ENCODE results near the gene PLXNA4. TPM values are rescaled to one million over a fixed set of nuclear protein-coding genes. Genes with fewer than 3 reads are reported as not detected.

The PLXNA4 gene
- polyA plus RNA-seq, 1 experiment = 0.22 TPM

DNA sequence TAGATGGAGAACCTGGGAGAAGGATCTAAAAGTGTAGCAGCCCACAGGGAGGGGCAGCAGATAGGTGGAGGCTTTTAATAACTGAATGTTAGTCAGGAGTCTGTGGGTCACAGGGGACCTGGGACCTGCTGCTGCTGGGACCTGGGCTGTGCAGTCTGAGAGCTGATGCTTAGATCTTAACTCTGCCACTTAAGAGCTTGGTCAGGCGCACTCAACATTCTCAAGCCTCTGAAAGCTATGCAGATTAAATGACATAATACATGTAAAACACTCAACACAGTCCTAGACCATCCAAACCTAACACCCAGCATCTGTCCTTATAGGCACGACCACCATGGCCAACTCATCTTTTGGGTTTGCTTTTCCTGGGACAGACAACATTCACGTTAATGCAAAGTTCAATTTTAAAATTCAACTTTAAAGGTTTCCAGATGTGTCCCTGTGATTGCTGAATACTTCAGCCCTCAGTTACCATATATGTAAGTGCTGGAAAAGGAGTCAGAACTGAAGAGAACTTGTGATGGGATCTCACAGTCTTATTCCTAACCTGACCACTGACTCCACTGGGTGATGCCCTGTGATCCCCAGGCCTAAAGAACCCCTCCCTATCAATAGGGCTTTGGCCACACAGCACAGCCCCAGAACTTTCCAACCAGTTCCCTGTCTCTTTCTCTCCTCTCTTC is 321.0 kb downstream of the PLXNA4 start:
- POLR2A ChIA-PET = no interaction called here
- DNase-seq (ENCODE audit: low read depth) = no peak
- TF ChIP-seq, protein P1, sequence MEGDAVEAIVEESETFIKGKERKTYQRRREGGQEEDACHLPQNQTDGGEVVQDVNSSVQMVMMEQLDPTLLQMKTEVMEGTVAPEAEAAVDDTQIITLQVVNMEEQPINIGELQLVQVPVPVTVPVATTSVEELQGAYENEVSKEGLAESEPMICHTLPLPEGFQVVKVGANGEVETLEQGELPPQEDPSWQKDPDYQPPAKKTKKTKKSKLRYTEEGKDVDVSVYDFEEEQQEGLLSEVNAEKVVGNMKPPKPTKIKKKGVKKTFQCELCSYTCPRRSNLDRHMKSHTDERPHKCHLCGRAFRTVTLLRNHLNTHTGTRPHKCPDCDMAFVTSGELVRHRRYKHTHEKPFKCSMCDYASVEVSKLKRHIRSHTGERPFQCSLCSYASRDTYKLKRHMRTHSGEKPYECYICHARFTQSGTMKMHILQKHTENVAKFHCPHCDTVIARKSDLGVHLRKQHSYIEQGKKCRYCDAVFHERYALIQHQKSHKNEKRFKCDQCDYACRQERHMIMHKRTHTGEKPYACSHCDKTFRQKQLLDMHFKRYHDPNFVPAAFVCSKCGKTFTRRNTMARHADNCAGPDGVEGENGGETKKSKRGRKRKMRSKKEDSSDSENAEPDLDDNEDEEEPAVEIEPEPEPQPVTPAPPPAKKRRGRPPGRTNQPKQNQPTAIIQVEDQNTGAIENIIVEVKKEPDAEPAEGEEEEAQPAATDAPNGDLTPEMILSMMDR (IDR thresholded peaks at IDR 0.05; ENCODE audit: insufficient read depth, low read depth, low read length) = no peak
- Histone ChIP-seq H3K36me3 (ENCODE audit: control insufficient read depth, insufficient read depth, low read length) (no peaks in the 10 kb centered on the region), H3K4me3 (ENCODE audit: low read depth, low read length) (no peak overlapping the region), H3K27me3 (ENCODE audit: control insufficient read depth, insufficient read depth, low read length) (no peaks in the 10 kb centered on the region)
- CTCF ChIA-PET = interaction anchor here (1.0 kb wide), 1 partner anchor 251 kb away, joined by 6 read pairs; no protein-coding TSS in a partner anchor

DNA sequence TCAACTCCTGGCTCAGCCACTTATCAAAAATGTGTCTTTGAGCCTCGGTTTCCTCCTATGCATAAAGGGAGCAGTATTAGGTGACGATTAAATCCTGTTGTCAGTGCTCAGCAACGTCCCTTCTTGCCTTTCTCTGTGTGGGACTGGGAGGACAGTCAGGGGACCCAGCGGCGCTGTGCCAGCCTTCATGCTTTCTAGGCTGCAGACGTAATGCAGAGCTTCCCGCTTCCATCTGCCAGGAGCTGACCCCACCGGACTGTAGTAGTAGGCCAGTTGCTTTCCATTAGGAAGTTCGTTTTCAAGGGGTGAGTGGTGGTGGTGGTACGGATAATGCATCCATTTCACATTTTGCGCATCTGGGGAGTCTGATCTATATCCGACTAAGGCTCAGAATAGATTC is 321.8 kb downstream of the PLXNA4 start:
- ChIA-PET POLR2A (no interaction called here), CTCF (interaction anchor here (1.0 kb wide), 1 partner anchor 250 kb away, joined by 6 read pairs; no protein-coding TSS in a partner anchor)
- H3K27me3 ChIP-seq (ENCODE audit: control insufficient read depth, insufficient read depth, low read length) = no peaks in the 10 kb centered on the region
- no peak overlapping the region for H3K4me3 ChIP-seq (ENCODE audit: low read depth, low read length)
- TF ChIP-seq, protein P1 (IDR thresholded peaks at IDR 0.05; ENCODE audit: insufficient read depth, low read depth, low read length) = no peak
- DNase-seq (ENCODE audit: low read depth) = no peak
- no peaks in the 10 kb centered on the region for H3K36me3 ChIP-seq (ENCODE audit: control insufficient read depth, insufficient read depth, low read length)

DNA sequence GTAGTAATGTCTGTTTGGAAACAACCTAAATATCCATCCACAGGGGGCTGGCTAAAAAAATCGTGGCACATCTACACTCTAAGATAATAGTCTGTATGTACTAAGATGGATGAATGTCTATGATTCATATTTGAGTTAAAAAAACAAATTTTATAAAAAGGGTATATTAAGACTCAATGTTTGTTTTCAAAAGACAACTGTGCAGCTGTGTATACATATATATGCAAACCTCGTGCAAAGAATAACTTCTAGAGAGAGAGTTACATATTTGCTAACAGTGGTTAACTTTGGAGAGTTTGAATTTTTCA is 323.5 kb downstream of the PLXNA4 start:
- CTCF ChIA-PET = interaction anchor here (0.9 to 3.2 kb wide), 4 partner anchors 8 to 308 kb away, joined by 3 to 16 read pairs (median 4); no protein-coding TSS in a partner anchor
- no peaks in the 10 kb centered on the region for H3K27me3 ChIP-seq (ENCODE audit: control insufficient read depth, insufficient read depth, low read length)
- POLR2A ChIA-PET = no interaction called here
- TF ChIP-seq, protein P1 (IDR thresholded peaks at IDR 0.05; ENCODE audit: insufficient read depth, low read depth, low read length) = no peak
- no peak overlapping the region for H3K4me3 ChIP-seq (ENCODE audit: low read depth, low read length)
- H3K36me3 ChIP-seq (ENCODE audit: control insufficient read depth, insufficient read depth, low read length) = no peaks in the 10 kb centered on the region
- DNase-seq (ENCODE audit: low read depth) = no peak

DNA sequence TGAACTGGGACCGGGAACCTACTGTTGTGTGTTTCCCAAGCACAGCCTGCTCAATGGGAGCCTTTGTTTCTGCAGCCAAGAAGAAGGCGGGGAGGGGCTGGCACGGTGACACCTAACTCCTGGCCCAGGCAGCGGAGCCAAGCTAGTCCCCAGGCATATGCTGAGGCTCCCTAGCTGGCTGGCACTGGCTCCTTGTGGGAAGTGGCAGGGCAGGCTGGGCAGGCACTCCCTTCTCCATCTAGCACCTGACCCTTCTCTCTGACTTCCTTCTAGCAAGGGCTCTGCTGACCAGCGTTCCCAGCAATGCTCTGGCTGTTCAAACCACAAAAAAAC is 325.0 kb downstream of the PLXNA4 start:
- ChIA-PET CTCF (interaction anchor here (0.6 to 3.2 kb wide), 7 partner anchors 247 to 562 kb away, joined by 3 to 24 read pairs (median 4); no protein-coding TSS in a partner anchor), POLR2A (no interaction called here)
- Histone ChIP-seq H3K4me3 (ENCODE audit: low read depth, low read length) (no peak overlapping the region), H3K36me3 (ENCODE audit: control insufficient read depth, insufficient read depth, low read length) (no peaks in the 10 kb centered on the region), H3K27me3 (ENCODE audit: control insufficient read depth, insufficient read depth, low read length) (no peaks in the 10 kb centered on the region)
- TF ChIP-seq, protein P1 (IDR thresholded peaks at IDR 0.05; ENCODE audit: insufficient read depth, low read depth, low read length) = no peak
- no peak for DNase-seq (ENCODE audit: low read depth)

DNA sequence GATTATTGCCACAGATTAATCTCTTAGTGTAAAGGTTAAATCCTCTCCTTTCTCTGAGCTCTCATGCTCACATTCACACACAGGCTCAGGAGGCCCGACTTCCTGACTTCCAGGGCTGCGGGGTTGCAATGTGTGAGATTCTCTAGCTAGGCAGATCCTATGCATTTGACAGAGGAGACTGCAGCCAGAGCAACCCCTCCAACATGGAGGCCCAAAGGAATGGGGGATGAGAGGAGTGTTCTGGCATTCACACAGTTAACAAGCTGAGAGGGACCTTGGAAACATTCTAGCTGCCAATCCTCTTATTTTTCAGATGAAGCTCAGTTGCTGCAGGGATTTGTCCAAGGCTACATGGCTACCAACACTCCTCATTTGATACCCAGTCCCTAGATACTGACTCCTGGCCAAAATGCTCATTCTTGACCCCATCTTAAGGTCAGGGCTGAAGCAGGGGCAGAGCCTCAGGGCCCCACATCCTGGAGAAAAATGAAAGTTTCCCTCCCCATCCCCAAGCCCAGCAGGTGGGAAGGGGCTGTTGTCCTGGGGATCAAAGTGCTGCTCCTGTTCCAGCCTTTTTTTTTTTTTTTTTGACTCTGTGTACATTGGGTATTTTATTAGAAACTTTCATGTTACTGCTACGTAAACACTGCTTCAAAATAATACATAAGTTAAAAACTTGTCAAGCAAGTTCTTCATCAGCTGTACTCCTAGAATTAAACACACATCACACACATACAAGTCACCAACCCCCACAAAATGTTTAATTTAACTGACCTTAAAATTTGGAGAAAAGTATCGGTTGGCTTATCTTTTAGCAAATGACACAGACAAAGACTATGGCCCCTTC is 325.6 kb downstream of the PLXNA4 start:
- CTCF ChIA-PET = interaction anchor here (0.6 to 3.2 kb wide), 4 partner anchors 246 to 561 kb away, joined by 3 to 24 read pairs (median 12); no protein-coding TSS in a partner anchor
- TF ChIP-seq, protein P1 (IDR thresholded peaks at IDR 0.05; ENCODE audit: insufficient read depth, low read depth, low read length) = no peak

More for the DNA sequence above, 325.6 kb downstream of the PLXNA4 start:
- no peak overlapping the region for H3K4me3 ChIP-seq (ENCODE audit: low read depth, low read length)
- no peaks in the 10 kb centered on the region for H3K36me3 ChIP-seq (ENCODE audit: control insufficient read depth, insufficient read depth, low read length)
- H3K27me3 ChIP-seq (ENCODE audit: control insufficient read depth, insufficient read depth, low read length) = no peaks in the 10 kb centered on the region
- no peak for DNase-seq (ENCODE audit: low read depth)
- POLR2A ChIA-PET = no interaction called here
